Measurements from ENCODE around the gene BPIFB3. TPM values are rescaled to one million over a fixed set of nuclear protein-coding genes. Genes with fewer than 3 reads are reported as not detected.

BPIFB3 gene
- total and polyA plus RNA-seq, 2 of the 4 experiments (the other 2 are of a cell fraction), result not detected

DNA sequence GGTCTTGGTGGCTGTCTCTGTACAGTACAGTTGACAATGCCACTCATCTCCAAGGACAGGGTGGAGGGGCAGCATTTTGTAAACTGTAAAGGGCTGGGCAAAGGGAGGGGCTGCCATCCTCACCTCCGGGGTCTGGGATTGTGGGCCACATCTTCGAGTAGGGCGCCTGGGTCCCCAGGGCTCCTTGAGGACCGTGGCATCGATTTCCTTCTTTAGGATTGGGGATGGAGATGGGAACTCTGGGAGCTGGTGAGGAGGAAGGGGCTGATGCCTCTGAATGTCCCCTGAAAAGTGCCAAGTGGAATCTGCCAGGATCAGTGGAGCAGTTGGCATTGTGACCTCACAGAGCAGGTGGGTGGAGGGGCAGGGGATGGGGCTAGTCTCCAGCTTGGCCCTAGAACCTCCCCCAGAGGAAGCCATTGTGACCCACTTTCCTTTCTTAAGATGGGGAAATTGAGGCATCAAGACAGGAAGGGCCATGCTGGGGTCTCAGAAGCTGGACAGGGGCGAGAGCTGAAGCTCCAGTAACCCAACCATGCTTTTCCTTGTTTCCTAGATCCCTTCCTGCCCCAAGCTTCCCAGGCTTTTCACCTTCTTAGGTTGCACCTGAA, 49.5 kb upstream of the BPIFB3 start, which contains the start of gene SUN5:
TSS of gene SUN5 (minus strand) at position 293 of the 611 bp plus-strand sequence. CDS start at position 200, 93 bp downstream.
- POLR2A ChIA-PET (ENCODE audit: unreplicated experiment), result no interaction called here
- ATAC-seq (ENCODE audit: low read depth), result no peak
- Histone ChIP-seq H3K23ac (ENCODE audit: low read depth, low read length) (no peak within 1 kb of the TSS), H3K27ac (ENCODE audit: insufficient read depth, low read length) (no peak within 1 kb of the TSS), H3K18ac (ENCODE audit: low read depth, low read length) (no peak within 1 kb of the TSS), H3K9ac (ENCODE audit: low read depth, low read length) (no peak within 1 kb of the TSS), H4K8ac (ENCODE audit: low read depth in 2 of 2, low read length in 2 of 2) (no peak within 1 kb of the TSS), H3K4me2 (ENCODE audit: low read depth, low read length) (no peak within 1 kb of the TSS), H3K79me1 (ENCODE audit: low read depth in 1 of 2, low read length in 2 of 2) (no peaks in the 10 kb centered on the region), H3K4me1 (ENCODE audit: control insufficient read depth, insufficient read depth, low read length) (no peaks in the 10 kb centered on the region), H3K56ac (ENCODE audit: extremely low read depth, insufficient read depth, low read length) (no peak within 1 kb of the TSS), H2BK20ac (ENCODE audit: low read depth, low read length) (no peak within 1 kb of the TSS), H4K91ac (ENCODE audit: insufficient read depth, low read depth, low read length) (no peak within 1 kb of the TSS), H3K9me1 (ENCODE audit: insufficient read depth, low read length) (no peaks in the 10 kb centered on the region), H3K4me3 (ENCODE audit: insufficient read depth, low read depth, low read length) (no peak within 1 kb of the TSS), H3K27me3 (ENCODE audit: control insufficient read depth, insufficient read depth, low read length) (peaks cover 3% of the 10 kb centered on the region), H2BK120ac (ENCODE audit: low read depth, low read length) (no peak within 1 kb of the TSS), H2AFZ (replicated peaks; ENCODE audit: low read length, poor library complexity) (no peak within 1 kb of the TSS), H4K5ac (ENCODE audit: low read depth, low read length) (no peak within 1 kb of the TSS), H3K36me3 (ENCODE audit: control insufficient read depth, insufficient read depth, low read length) (no peaks in the 10 kb centered on the region), H2BK15ac (ENCODE audit: low read depth, low read length) (no peak within 1 kb of the TSS), H4K20me1 (ENCODE audit: insufficient read depth, low read length) (no peaks in the 10 kb centered on the region; the same call in 1 of the 2 replicates), H3K14ac (replicated peaks; ENCODE audit: low read depth, low read length) (no peak within 1 kb of the TSS), H3K4ac (ENCODE audit: low read depth, low read length) (no peak within 1 kb of the TSS), H3K9me3 (ENCODE audit: control insufficient read depth, insufficient read depth, low read length) (no peaks in the 10 kb centered on the region), H2AK5ac (ENCODE audit: low read depth, low read length) (no peak within 1 kb of the TSS), H2AK9ac (replicated peaks; ENCODE audit: low read depth, low read length, poor library complexity) (no peak within 1 kb of the TSS), H2BK5ac (ENCODE audit: low read depth, low read length, poor library complexity, severe bottlenecking) (no peak within 1 kb of the TSS)
- intact Hi-C loops (cut with micrococcal nuclease), result no loop called here
- CTCF ChIA-PET, result no interaction called here
- dilution Hi-C loops (cut with HindIII; ENCODE audit: low sequenced_read_pairs, unreplicated experiment), result no loop called here
- no TSS peak for BruUV-seq (replicated peaks)
- no peak for DNase-seq
- no peak for TF ChIP-seq RFX5 (IDR thresholded peaks at IDR 0.05; ENCODE audit: low read depth, low read length)
- no peak for TF ChIP-seq NFE2L2 (IDR thresholded peaks at IDR 0.05; ENCODE audit: low read depth, low read length)
- in situ Hi-C loops (cut with MboI; ENCODE audit: low sequenced_read_pairs), result no loop called here
- no CpG with 5 or more reads among the region's 6 CpGs for WGBS, 2 experiments (ENCODE audit: extremely low coverage in 2 of 2, insufficient read length in 1 of 2)

Data from IMR-90 (cell line).